NCI-H1436 treated with DMSO at 0.1 percent for 48 hours (cell line): ENCODE results near the gene ZNF683.
"Not testable (repeated sequence)": the region's sequence is repeated elsewhere in the genome, so short reads cannot be mapped to it uniquely, and the experiment has no call there.

Source experiments
- DNase-seq: peaks from one replicate; lab custom pipeline; 2025; lab: John Stamatoyannopoulos, UW

Gene ZNF683

GRCh38 chr1:26385063-26385462, 12.5 kb upstream of the ZNF683 start:
- not testable (repeated sequence) for DNase-seq

- DNase-seq = no peak
Measured at GRCh38 chr1:26384076-26384475, 11.5 kb upstream of the ZNF683 start.

- no peak for DNase-seq
Measured at GRCh38 chr1:26378879-26379251, 6.3 kb upstream of the ZNF683 start.

GRCh38 chr1:26378088-26378878, 5.7 kb upstream of the ZNF683 start:
- DNase-seq = no peak

GRCh38 chr1:26376050-26376449, 3.5 kb upstream of the ZNF683 start:
- no peak for DNase-seq

- DNase-seq = no peak
Measured at GRCh38 chr1:26375081-26375480, 2.5 kb upstream of the ZNF683 start.

GRCh38 chr1:26374361-26374760, 1.8 kb upstream of the ZNF683 start:
- DNase-seq = not testable (repeated sequence)

- DNase-seq = no peak
Measured at GRCh38 chr1:26373789-26374188, 1.2 kb upstream of the ZNF683 start.

- DNase-seq = no peak
Measured at GRCh38 chr1:26373281-26373680, 731 bp upstream of the ZNF683 start.

- DNase-seq = no peak
Measured at GRCh38 chr1:26372039-26372438, 511 bp downstream of the ZNF683 start.

GRCh38 chr1:26370591-26371382, 1.8 kb downstream of the ZNF683 start:
- no peak for DNase-seq

- no peak for DNase-seq
Measured at GRCh38 chr1:26368486-26368885, 4.1 kb downstream of the ZNF683 start.

GRCh38 chr1:26368006-26368405, 4.5 kb downstream of the ZNF683 start:
- DNase-seq = no peak

- DNase-seq = no peak
Measured at GRCh38 chr1:26367441-26367840, 5.1 kb downstream of the ZNF683 start.

- DNase-seq = no peak
Measured at GRCh38 chr1:26364956-26365355, 7.6 kb downstream of the ZNF683 start.

- no peak for DNase-seq
Measured at GRCh38 chr1:26363549-26364448, 8.8 kb downstream of the ZNF683 start.

- DNase-seq = no peak
Measured at GRCh38 chr1:26362331-26362730, 10.2 kb downstream of the ZNF683 start.

- no peak for DNase-seq
Measured at GRCh38 chr1:26361605-26362122, 10.9 kb downstream of the ZNF683 start.

GRCh38 chr1:26360807-26361604, 11.5 kb downstream of the ZNF683 start:
- DNase-seq = no peak

- DNase-seq = no peak
Measured at GRCh38 chr1:26359981-26360806, 12.4 kb downstream of the ZNF683 start.
